ENCODE results near the gene RABIF.

Gene RABIF

GRCh38 chr1:202871367-202871766 is 17.6 kb downstream of the RABIF start:
- DNase-seq: no peak

GRCh38 chr1:202862679-202863560 is 26.0 kb downstream of the RABIF start:
- DNase-seq: no peak

GRCh38 chr1:202861420-202862132 is 27.4 kb downstream of the RABIF start:
- DNase-seq: peak in 1 of 2 experiments; percentile 5

GRCh38 chr1:202860744-202861419 is 28.1 kb downstream of the RABIF start:
- peak; percentile 12 to 21 for DNase-seq

- DNase-seq: no peak
Measured at GRCh38 chr1:202858789-202859414, 30.0 kb downstream of the RABIF start.

- DNase-seq: no peak
Measured at GRCh38 chr1:202858331-202858730, 30.6 kb downstream of the RABIF start.

- no peak for DNase-seq
Measured at GRCh38 chr1:202857136-202857610, 31.8 kb downstream of the RABIF start.

- DNase-seq: no peak
Measured at GRCh38 chr1:202856014-202856413, 32.9 kb downstream of the RABIF start.

GRCh38 chr1:202854787-202855186 is 34.2 kb downstream of the RABIF start:
- no peak for DNase-seq

GRCh38 chr1:202852163-202852904 is 36.6 kb downstream of the RABIF start:
- DNase-seq: no peak

GRCh38 chr1:202850593-202851362 is 38.2 kb downstream of the RABIF start:
- no peak for DNase-seq

GRCh38 chr1:202848191-202848542 is 40.8 kb downstream of the RABIF start:
- no peak for DNase-seq

- DNase-seq: no peak
Measured at GRCh38 chr1:202844935-202845334, 44.0 kb downstream of the RABIF start.

GRCh38 chr1:202844259-202844658 is 44.7 kb downstream of the RABIF start:
- DNase-seq: no peak

GRCh38 chr1:202843081-202843480 is 45.9 kb downstream of the RABIF start:
- DNase-seq: no peak

- DNase-seq: no peak
Measured at GRCh38 chr1:202837746-202838262, 51.1 kb downstream of the RABIF start.

GRCh38 chr1:202836623-202837403 is 52.1 kb downstream of the RABIF start:
- DNase-seq: no peak

- no peak for DNase-seq
Measured at GRCh38 chr1:202835548-202836072, 53.3 kb downstream of the RABIF start.

- peak in 1 of 2 experiments; percentile 18 for DNase-seq
Measured at GRCh38 chr1:202834771-202835547, 54.0 kb downstream of the RABIF start.
